HCT116 (cell line): ENCODE measurements around the gene AXL. TPM values are rescaled to one million over a fixed set of nuclear protein-coding genes. Genes with fewer than 3 reads are reported as not detected.

Experiments
- ATAC-seq: fragments of 200-7000 bp; cut with Tn5 transposase; 2 replicates; pipeline ENCODE4 v1.9.1; 2020; ENCODE audit warnings: mild to moderate bottlenecking, moderate library complexity
- BruUV-seq: library from RNA; stranded (reverse); fragments of 400-500 nt; replicated peaks from 2 replicates; lab custom pipeline; 2021; lab: Mats Ljungman, UMichigan
- CTCF ChIA-PET: fragments of 300-600 bp; sonication (Branson Sonifier 250); formaldehyde crosslinking; loops from one replicate; lab custom pipeline; 2021; ENCODE audit warnings: antibody characterized with exemption; lab: Charles Lee
- POLR2A ChIA-PET: fragments of 300-600, 350-600 bp; sonication (Branson Sonifier 250); formaldehyde crosslinking; loops from one replicate; lab custom pipeline; 2021; ENCODE audit warnings: antibody characterized with exemption; lab: Charles Lee
- RAD21 ChIA-PET, 2 experiments: fragments of 300-600 bp; sonication (Branson Sonifier 250); formaldehyde crosslinking; loops; one replicate each; lab custom pipeline; 2023; ENCODE audit warnings: low total read pairs in 2 of 2; ENCODE audit not compliant: uncharacterized antibody in 2 of 2, unreplicated experiment in 2 of 2, low non-redundant PET in 1 of 2; lab: Charles Lee
- DNase-seq: peaks from one replicate; pipeline ENCODE4 v3.0.0-alpha.2; 2010; ENCODE audit warnings: low read depth, low spot score
- H2AFZ ChIP-seq: fragments of 200-600 bp; shearing (Covaris generic), sonication (generic); 2 replicates; pipeline ENCODE4 v1.6.1; 2017; ENCODE audit warnings: low read depth, mixed run types, mixed read lengths, antibody characterized with exemption, low read length; ENCODE audit not compliant: poor library complexity, severe bottlenecking
- H3K27ac ChIP-seq: 2 replicates; pipeline ENCODE4 v1.5.1; 2012; ENCODE audit warnings: low read depth, low read length
- H3K27me3 ChIP-seq: fragments of 200-600 bp; sonication (generic); 2 replicates; pipeline ENCODE4 v1.6.1; 2016; ENCODE audit warnings: mixed run types, low read length, mixed read lengths; ENCODE audit not compliant: insufficient read depth
- H3K36me3 ChIP-seq, 2 experiments: fragments of 200-500 bp in 1 of 2; fragments of 200-600 bp in 1 of 2; sonication (Bioruptor generic) in 1 of 2; sonication (generic) in 1 of 2; 2 replicates each; pipeline versions ENCODE4 v1.5.1 to v1.6.1; 2014 to 2016; ENCODE audit warnings: low read length in 2 of 2, inconsistent platforms in 1 of 2, mixed read lengths in 1 of 2, mixed run types in 1 of 2; ENCODE audit not compliant: insufficient read depth in 2 of 2, control insufficient read depth in 1 of 2
- H3K4me1 ChIP-seq, 2 experiments: fragments of 200-600 bp in 1 of 2; sonication (generic) in 1 of 2; 2 replicates each; pipeline versions ENCODE4 v1.5.1 to v1.6.1; 2012 to 2017; ENCODE audit warnings: low read length in 2 of 2, inconsistent platforms in 1 of 2, mild to moderate bottlenecking in 1 of 2, mixed read lengths in 1 of 2, mixed run types in 1 of 2, moderate library complexity in 1 of 2; ENCODE audit not compliant: insufficient read depth in 2 of 2, control insufficient read depth in 1 of 2
- H3K4me2 ChIP-seq: fragments of 200-600 bp; sonication (generic); 2 replicates; pipeline ENCODE4 v1.6.1; 2017; ENCODE audit warnings: mixed run types, low read length, mixed read lengths
- H3K4me3 ChIP-seq, 2 experiments: fragments of 200-600 bp in 1 of 2; sonication (generic) in 1 of 2; replicated peaks in 1 of 2; 2 replicates each; pipeline ENCODE4 v1.5.1; 2011 to 2016; ENCODE audit warnings: low read length in 2 of 2, control low read depth in 1 of 2, low read depth in 1 of 2, mild to moderate bottlenecking in 1 of 2, mixed read lengths in 1 of 2, mixed run types in 1 of 2
- H3K79me2 ChIP-seq: fragments of 200-600 bp; sonication (generic); 2 replicates; pipeline ENCODE4 v1.6.1; 2017; ENCODE audit warnings: mild to moderate bottlenecking, mixed run types, low read length, moderate library complexity, mixed read lengths; ENCODE audit not compliant: insufficient read depth
- H3K9ac ChIP-seq: fragments of 200-600 bp; sonication (generic); 2 replicates; pipeline ENCODE4 v1.6.1; 2016; ENCODE audit warnings: low read length, mixed read lengths
- H3K9me2 ChIP-seq: fragments of 200-600 bp; sonication (generic), shearing (Covaris generic); 2 replicates; pipeline ENCODE4 v1.6.1; 2017; ENCODE audit warnings: mixed run types, mild to moderate bottlenecking, moderate library complexity; ENCODE audit not compliant: insufficient read depth
- H3K9me3 ChIP-seq, 2 experiments: fragments of 200-500 bp in 1 of 2; fragments of 200-600 bp in 1 of 2; sonication (Bioruptor generic) in 1 of 2; sonication (generic) in 1 of 2; 2 replicates each; pipeline ENCODE4 v1.6.1; 2014 to 2017; ENCODE audit warnings: low read length in 2 of 2, mixed read lengths in 2 of 2, inconsistent platforms in 1 of 2, low read depth in 1 of 2, mild to moderate bottlenecking in 1 of 2, mixed run types in 1 of 2, moderate library complexity in 1 of 2; ENCODE audit not compliant: control insufficient read depth in 1 of 2, insufficient read depth in 1 of 2
- H4K20me1 ChIP-seq: fragments of 200-600 bp; sonication (generic), shearing (Covaris generic); 2 replicates; pipeline ENCODE4 v1.6.1; 2017; ENCODE audit warnings: mixed run types, mild to moderate bottlenecking, moderate library complexity; ENCODE audit not compliant: insufficient read depth
- ATF3 ChIP-seq: IDR thresholded peaks from 2 replicates; pipeline ENCODE4 v1.6.1; 2012
- CEBPB ChIP-seq: IDR thresholded peaks from 2 replicates; pipeline ENCODE4 v1.6.1; 2012; ENCODE audit warnings: low read depth
- JUND ChIP-seq: IDR thresholded peaks from 2 replicates; pipeline ENCODE4 v1.6.1; 2012
- POLR2A ChIP-seq: IDR thresholded peaks from 2 replicates; pipeline ENCODE4 v1.7.0; 2011; ENCODE audit warnings: borderline replicate concordance; ENCODE audit not compliant: insufficient read depth, insufficient read length; ENCODE audit errors: extremely low read depth
- POLR2AphosphoS5 ChIP-seq: IDR thresholded peaks from 2 replicates; pipeline ENCODE4 v1.6.1; 2011; ENCODE audit warnings: mild to moderate bottlenecking, low read depth, low read length, moderate library complexity
- SIN3A ChIP-seq: IDR thresholded peaks from 2 replicates; pipeline ENCODE4 v1.6.1; 2012; ENCODE audit warnings: low read depth
- SP1 ChIP-seq: IDR thresholded peaks from 2 replicates; pipeline ENCODE4 v1.6.1; 2012; ENCODE audit warnings: low read depth
- SRF ChIP-seq: IDR thresholded peaks from 2 replicates; pipeline ENCODE4 v1.6.1; 2012; ENCODE audit warnings: low read depth
- intact Hi-C: fragments of 100-400 bp; cut with micrococcal nuclease; formaldehyde crosslinking; loops from 2 replicates; pipeline ENCODE4 v1.10.0; 2022
- total RNA-seq: library from RNA; stranded (reverse); gene quantifications from one replicate; pipeline ENCODE4 v1.2.1, GENCODE V29; 2021; ENCODE audit not compliant: unreplicated experiment
- TF ChIP-seq, protein P1 (sequence below), 3 experiments: fragments of 200-600 bp in 1 of 3; sonication (generic) in 1 of 3; IDR thresholded peaks in 2 of 3; conservative IDR thresholded peaks in 1 of 3; 2 replicates each; pipeline ENCODE4 v1.5.1; 2012 to 2017; ENCODE audit warnings: low read depth in 2 of 3, low read length in 2 of 3, antibody characterized with exemption in 1 of 3, borderline replicate concordance in 1 of 3, control low read depth in 1 of 3, mild to moderate bottlenecking in 1 of 3, mixed read lengths in 1 of 3, mixed run types in 1 of 3, moderate library complexity in 1 of 3; ENCODE audit not compliant: insufficient read depth in 1 of 3

The AXL gene
- total RNA-seq, 1 experiment from 2014 or later = 47.4 TPM

GRCh38 chr19:41263042-41263849 is 44.2 kb downstream of the AXL start:
- CTCF ChIA-PET = interaction anchor here (0.6 to 4.9 kb wide), 12 partner anchors 11 to 307 kb away, joined by 3 to 70 read pairs (median 4); no protein-coding TSS in a partner anchor
- Histone ChIP-seq H3K4me1 (peaks cover 3 to 21% of the 10 kb centered on the region in 2 experiments; a peak in 3 of 4 replicates), H3K4me2 (peak overlapping the region; percentile 95), H3K27ac (peak overlapping the region; percentile 69), H3K36me3 (peaks cover 10 to 28% of the 10 kb centered on the region in 2 experiments; a peak in 3 of 4 replicates), H3K27me3 (no peaks in the 10 kb centered on the region), H3K79me2 (peaks cover 41% of the 10 kb centered on the region), H3K9me3 (no peaks in the 10 kb centered on the region), H3K9me2 (no peaks in the 10 kb centered on the region), H3K4me3 (peak overlapping the region; percentile 62 to 92), H4K20me1 (no peaks in the 10 kb centered on the region), H2AFZ (no peak overlapping the region), H3K9ac (peak overlapping the region; percentile 95)
- TF ChIP-seq POLR2A = peak; percentile 73
- peak; percentile 81 for TF ChIP-seq POLR2AphosphoS5
- peak; percentile 41; the same call in 1 of the 2 replicates for TF ChIP-seq JUND
- no peak for TF ChIP-seq CEBPB
- TF ChIP-seq ATF3 = no peak
- TF ChIP-seq SRF = peak; percentile 67
- TF ChIP-seq SP1 = no peak
- 0 out of 2 replicates have a peak, but pooled peaks have one; percentile 31 for TF ChIP-seq SIN3A
- TF ChIP-seq, protein P1, sequence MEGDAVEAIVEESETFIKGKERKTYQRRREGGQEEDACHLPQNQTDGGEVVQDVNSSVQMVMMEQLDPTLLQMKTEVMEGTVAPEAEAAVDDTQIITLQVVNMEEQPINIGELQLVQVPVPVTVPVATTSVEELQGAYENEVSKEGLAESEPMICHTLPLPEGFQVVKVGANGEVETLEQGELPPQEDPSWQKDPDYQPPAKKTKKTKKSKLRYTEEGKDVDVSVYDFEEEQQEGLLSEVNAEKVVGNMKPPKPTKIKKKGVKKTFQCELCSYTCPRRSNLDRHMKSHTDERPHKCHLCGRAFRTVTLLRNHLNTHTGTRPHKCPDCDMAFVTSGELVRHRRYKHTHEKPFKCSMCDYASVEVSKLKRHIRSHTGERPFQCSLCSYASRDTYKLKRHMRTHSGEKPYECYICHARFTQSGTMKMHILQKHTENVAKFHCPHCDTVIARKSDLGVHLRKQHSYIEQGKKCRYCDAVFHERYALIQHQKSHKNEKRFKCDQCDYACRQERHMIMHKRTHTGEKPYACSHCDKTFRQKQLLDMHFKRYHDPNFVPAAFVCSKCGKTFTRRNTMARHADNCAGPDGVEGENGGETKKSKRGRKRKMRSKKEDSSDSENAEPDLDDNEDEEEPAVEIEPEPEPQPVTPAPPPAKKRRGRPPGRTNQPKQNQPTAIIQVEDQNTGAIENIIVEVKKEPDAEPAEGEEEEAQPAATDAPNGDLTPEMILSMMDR (IDR thresholded peaks at IDR 0.05 in 2 of 3, conservative IDR thresholded peaks at IDR 0.05 in 1 of 3; ENCODE audit: borderline replicate concordance in 1 of 3, insufficient read depth in 1 of 3, low read depth in 2 of 3, low read length in 2 of 3) = no peak
- RAD21 ChIA-PET = interaction anchor here (0.6 to 2.7 kb wide), 5 partner anchors 37 to 263 kb away, joined by 3 to 22 read pairs (median 4); no protein-coding TSS in a partner anchor
- ATAC-seq = peak; percentile 19
- intact Hi-C loops = loop anchor here (5.0 kb wide), 3 partner anchors 36 to 601 kb away; no protein-coding TSS in a partner anchor
- TSS peak; percentile 86 for BruUV-seq
- POLR2A ChIA-PET = interaction anchor here (0.6 to 3.1 kb wide), 10 partner anchors 13 to 303 kb away, joined by 3 to 22 read pairs (median 5); partner anchors contain the start of genes AXL, CYP2S1 and DMAC2
- no peak for DNase-seq
